NT2/D1 (cell line): Measurements from ENCODE around the gene FAAH.

Experiments
- DNase-seq: peaks from one replicate; pipeline ENCODE4 v3.0.0-alpha.2; 2011; ENCODE audit warnings: low read depth, low spot score
- H3K27me3 ChIP-seq: 2 replicates; pipeline ENCODE4 v1.6.0; 2011; ENCODE audit warnings: mild to moderate bottlenecking; ENCODE audit not compliant: insufficient read length, insufficient read depth
- H3K36me3 ChIP-seq: 2 replicates; pipeline ENCODE4 v1.6.1; 2011; ENCODE audit warnings: mild to moderate bottlenecking, low read length, mixed read lengths; ENCODE audit not compliant: insufficient read depth, insufficient read length
- H3K4me1 ChIP-seq: 2 replicates; pipeline ENCODE4 v1.5.1; 2011; ENCODE audit not compliant: insufficient read depth, insufficient read length
- H3K4me3 ChIP-seq: 2 replicates; pipeline ENCODE4 v1.5.1; 2011; ENCODE audit warnings: low read depth; ENCODE audit not compliant: insufficient read length
- H3K9ac ChIP-seq: 2 replicates; pipeline ENCODE4 v1.6.0; 2011; ENCODE audit warnings: low read depth; ENCODE audit not compliant: insufficient read length
- H3K9me3 ChIP-seq: 2 replicates; pipeline ENCODE4 v1.5.1; 2011; ENCODE audit warnings: mild to moderate bottlenecking, low read length; ENCODE audit not compliant: insufficient read depth
- SUZ12 ChIP-seq: IDR thresholded peaks from 2 replicates; pipeline ENCODE4 v1.6.1; 2011; ENCODE audit not compliant: insufficient read length, insufficient read depth; ENCODE audit errors: extremely low read depth
- YY1 ChIP-seq: IDR thresholded peaks from 2 replicates; pipeline ENCODE4 v1.6.1; 2011; ENCODE audit not compliant: insufficient read length, insufficient read depth
- ZNF274 ChIP-seq: IDR thresholded peaks from 2 replicates; pipeline ENCODE4 v1.6.1; 2011; ENCODE audit warnings: mild to moderate bottlenecking, low read depth, low read length

The FAAH gene

DNA sequence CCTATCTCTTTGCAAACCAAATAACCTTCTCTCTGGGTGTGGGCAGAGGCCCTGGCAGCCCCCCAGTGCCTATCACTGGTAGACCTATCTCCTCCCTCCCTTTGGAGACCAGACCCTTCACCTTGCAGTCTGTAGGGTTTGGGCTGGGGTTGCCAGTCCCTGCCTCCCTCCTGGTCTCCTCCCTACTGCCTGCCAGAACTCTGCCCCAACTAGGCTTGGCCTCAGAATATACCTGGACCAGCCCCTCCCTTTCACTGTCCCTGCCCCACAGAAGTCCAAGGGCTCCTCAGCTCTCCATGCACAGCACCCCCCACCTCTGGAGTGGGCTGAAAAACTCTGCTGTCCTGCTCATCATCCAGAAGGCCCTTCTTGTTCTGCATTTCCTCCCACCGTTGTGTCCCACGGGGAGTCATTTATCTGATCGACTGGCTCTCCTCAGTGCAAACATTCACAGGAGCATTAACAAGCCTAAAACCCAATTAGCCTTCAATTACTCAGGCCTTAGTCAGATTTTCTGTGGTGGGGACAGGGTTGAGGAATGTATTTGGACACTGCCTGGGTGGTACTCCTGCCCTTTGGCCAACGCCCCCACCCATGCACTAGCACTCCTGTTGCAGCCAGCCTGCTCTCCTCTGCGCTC lies 67.8 kb downstream of the FAAH start:
- Histone ChIP-seq H3K9me3 (peaks cover 5% of the 10 kb centered on the region; the same call in 1 of the 2 replicates), H3K4me1 (peaks cover 38% of the 10 kb centered on the region), H3K9ac (no peak overlapping the region), H3K4me3 (no peak overlapping the region), H3K36me3 (no peaks in the 10 kb centered on the region), H3K27me3 (peaks cover 98% of the 10 kb centered on the region)
- DNase-seq, result no peak
- no peak for TF ChIP-seq SUZ12
- no peak for TF ChIP-seq YY1
- TF ChIP-seq ZNF274, result no peak
